Lung microvascular endothelial cell (primary cell): ENCODE results near the gene TBKBP1. TPM values are rescaled to one million over a fixed set of nuclear protein-coding genes. Genes with fewer than 3 reads are reported as not detected.

Experiments
- DNase-seq, 2 donors: peaks; one replicate each; pipeline versions ENCODE4 v3.0.0 to v3.0.0-alpha.2; 2010; ENCODE audit warnings: low read depth in 2 of 2
- total RNA-seq: library from RNA; depleted of rRNA; stranded (reverse); fragments of >200 nt; gene quantifications from 2 replicates; pipeline ENCODE4 v1.2.1, GENCODE V29; 2014

The TBKBP1 gene
- total RNA-seq, 1 donor from 2014 or later: 5.6 TPM

- no peak for DNase-seq
These were observed 20.2 kb downstream of the TBKBP1 start for GRCh38 chr17:47713980-47714700.

- DNase-seq: no peak
These were observed 20.9 kb downstream of the TBKBP1 start for GRCh38 chr17:47714773-47715396.

DNA sequence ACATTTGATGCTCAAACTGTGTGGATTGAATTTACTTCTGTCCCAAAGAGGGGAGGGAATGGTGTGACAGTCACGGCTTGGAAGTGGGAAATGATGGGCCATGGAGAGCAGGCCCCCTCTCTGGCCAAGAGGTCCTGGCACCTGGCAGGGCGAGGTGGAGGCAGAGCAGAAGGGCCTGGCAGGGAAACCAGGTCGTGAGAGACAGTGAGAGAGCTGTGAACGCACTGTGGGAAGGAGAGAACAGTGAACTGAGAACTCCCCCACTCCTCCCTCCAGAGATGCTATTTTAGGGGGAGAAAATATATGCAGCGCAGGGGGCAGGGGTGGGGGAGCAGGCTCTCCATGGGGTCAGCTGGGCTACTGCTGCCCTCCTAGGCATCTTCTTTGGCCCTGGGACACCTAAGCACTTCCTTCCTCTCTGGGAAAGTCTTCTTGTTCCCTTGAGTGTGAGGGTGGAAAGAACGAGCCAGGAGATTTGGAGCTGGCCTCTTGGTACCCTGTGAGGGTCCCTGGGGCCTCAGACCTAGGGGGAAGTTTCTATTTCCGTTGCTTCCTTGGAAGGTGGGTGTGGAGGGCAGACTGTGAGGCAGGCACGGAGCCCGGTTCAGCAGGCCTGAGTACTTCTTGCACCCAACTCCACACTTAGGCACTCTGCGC is 21.8 kb downstream of the TBKBP1 start:
- no peak for DNase-seq

DNA sequence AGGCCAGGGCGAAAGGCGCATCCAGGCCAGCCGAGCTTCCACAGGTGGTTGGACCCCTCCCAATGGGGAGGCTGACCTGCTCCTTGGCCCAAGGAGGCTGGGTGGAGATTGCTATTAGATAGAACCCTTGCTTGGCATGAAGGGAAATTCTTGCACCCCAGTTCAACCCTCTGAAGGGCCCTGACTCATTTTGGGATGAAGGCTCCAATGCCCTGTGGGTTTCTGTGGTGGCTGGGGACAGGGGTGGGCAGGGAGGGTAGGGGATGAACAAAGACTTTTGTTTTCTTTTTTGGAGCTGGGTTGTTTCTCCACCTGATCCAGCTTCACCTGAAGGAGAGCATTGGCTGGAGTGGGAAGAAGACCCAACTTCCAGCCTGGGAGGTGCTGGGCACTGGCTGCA is 22.4 kb downstream of the TBKBP1 start:
- no peak for DNase-seq

DNA sequence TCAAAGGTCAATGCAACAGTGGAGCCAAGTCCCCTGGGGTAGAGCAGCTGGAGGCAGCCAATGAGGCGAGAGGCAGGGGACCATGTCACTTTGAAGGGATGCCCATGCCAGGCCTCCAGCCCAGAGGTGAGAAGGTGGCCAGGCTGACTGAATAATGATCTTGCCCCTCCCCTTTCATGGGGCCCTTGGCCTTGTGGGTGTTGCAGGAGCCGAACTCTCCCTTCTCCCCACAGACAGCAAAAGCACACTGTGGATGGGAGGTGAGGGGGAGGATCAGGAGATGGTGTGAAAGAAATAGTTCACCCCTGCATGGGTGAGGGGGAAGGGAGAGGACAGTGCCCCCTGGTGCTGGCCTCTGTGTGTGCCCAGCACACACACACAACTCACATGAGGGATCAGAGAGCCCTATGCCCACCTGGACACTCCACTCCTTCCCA is 23.3 kb downstream of the TBKBP1 start:
- peak in 1 of 2 donors; percentile 27 for DNase-seq

DNA sequence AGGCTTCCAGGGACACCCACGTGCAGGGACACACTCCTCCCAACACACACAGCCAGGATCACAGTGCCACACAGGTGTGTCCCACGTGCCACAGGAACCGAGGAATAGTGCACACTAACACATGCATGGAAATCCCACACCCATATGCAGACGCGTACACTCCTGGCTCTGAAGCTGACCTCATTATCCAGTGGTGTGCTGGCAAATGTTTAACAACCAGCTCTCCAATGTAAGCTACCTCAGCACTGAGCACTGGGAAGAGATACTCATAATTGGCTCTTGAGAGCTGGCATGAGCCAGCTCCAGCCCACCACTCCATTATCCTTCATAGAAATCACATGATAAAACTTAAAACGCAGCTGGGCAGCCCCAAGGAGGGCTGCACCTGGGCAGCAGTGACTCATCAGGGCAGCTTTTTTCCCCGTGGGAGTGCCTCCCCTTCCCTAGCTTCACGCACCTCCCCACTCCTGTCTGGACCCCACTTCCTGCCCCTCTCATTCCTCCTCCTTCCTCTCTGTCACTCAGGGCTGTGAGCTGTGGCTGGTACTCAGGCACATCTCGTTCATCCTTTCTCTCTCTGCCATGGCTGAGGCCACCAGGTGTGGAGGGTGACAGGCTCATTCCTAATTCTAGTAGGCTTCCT is 24.1 kb downstream of the TBKBP1 start:
- DNase-seq: no peak

- no peak for DNase-seq
These were observed 24.9 kb downstream of the TBKBP1 start for GRCh38 chr17:47718634-47719405.

- DNase-seq: peak in 1 of 2 donors; percentile 19
These were observed 25.6 kb downstream of the TBKBP1 start for GRCh38 chr17:47719411-47720152.

DNA sequence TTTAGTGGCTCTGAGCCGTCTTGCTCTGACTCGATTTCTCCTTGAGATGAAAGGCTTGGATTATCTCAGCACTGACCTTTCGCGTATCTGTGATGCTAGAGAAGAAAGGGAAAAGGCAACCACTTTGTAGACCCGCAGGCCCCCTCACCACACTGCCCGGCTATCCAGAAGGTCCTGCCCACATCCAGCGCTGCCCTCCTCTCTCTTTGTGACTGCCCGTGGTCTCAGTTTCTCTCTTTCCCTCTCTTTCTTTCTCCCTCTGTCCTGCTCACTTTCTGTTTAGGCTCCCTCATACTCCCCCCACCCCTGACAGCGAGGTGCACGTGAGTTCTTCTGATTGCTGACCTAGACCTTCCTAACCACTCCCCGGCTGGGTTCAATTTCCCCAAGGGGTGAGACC is 26.2 kb downstream of the TBKBP1 start:
- DNase-seq: no peak

DNA sequence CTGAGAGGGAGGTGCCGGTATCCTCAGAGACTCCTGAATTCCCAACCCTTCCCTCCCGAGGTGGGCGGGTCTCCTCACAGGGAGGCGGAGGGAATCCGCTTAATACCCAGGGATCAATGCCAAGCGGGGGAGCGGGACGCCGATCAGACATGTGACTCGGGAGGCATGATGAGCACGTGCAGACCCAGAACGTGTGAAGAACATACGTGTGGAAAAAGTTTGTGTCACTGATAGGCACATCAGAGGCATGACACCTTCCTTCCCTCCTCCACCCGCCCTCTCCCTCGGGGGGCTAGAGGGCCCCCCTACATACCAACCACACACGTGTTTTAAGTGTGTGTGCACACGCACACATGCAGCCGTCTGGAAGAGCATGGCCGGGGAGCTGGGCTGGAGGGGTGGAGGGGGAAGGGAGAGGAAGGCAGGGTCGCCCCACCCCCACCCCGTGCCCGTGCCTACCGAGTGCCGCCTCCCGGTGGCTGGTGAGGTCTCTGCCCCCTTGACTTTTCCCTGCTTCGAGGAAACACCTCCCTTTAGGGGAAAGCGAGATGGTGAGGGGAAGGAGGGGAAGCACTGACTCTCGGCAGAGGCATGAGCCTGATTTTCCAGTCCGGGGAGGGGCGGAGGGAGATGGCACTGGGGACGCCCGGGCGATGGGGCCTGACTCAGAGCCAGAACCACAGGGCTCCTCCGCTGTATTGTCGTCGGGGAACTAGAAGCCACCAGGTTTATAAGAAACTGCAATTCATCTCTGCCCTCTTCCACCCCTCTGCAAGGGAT is 27.0 kb downstream of the TBKBP1 start:
- peak in 1 of 2 donors; percentile 45 for DNase-seq

GRCh38 chr17:47721725-47722124 is 27.8 kb downstream of the TBKBP1 start:
- DNase-seq: no peak

- no peak for DNase-seq
These were observed 30.7 kb downstream of the TBKBP1 start for GRCh38 chr17:47724705-47725104.

GRCh38 chr17:47725446-47726111 is 31.6 kb downstream of the TBKBP1 start:
- no peak for DNase-seq

GRCh38 chr17:47726796-47727703 is 33.1 kb downstream of the TBKBP1 start:
- DNase-seq: no peak

GRCh38 chr17:47727704-47728036 is 33.7 kb downstream of the TBKBP1 start:
- no peak for DNase-seq

DNA sequence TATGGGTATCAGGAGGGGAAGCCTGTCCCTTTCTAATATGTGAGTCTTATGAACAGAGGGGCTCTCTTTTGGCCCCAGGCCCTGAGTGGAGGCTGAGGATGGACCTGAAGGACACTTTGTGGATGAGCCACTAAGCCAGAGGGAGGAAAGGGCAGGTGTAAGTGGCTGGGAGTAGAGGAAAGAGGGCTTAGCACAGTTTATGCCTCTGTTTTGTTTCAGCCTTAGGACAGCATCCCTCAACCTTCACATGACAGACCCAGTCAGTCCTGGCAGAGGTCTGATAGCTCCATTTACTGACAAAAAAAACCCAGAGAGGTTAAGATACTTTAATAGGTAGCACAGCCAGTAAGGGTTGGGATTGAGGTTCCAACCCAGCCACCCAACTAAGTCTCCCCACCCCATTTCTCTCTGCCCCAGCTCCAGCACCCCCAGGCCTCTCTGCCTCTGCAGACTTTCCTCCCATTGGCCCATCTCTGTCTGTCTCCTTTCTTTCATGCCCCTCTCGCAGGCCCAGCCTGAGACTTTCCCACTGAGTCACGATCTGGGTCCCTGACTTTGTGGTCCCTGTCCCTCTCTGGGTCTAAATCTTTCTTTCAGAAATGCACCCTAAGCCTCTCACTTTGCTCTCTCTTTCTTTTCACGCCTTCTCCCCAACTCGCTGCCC is 34.4 kb downstream of the TBKBP1 start:
- DNase-seq: no peak

DNA sequence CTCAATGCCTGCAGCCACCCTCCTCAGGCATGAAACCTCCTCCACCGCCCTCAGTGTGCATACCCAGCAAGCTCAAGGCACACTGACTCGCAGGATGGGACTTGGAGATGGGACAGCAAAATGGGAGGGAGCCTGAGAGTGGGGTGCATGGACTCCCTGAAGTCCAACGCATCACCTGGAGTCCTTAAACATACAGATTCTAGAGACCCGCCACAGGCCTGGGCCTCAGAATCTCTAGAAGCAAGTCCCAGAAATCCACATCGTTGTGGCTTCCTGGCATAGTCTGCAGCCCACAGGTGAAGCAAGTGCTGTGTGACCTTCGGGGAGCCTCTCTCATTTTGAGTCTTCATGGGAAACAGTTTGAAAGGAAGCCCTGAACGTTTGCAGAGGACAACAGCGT is 35.5 kb downstream of the TBKBP1 start:
- no peak for DNase-seq

GRCh38 chr17:47730681-47731080 is 36.7 kb downstream of the TBKBP1 start:
- no peak for DNase-seq
